HepG2 (cell line): ENCODE data around the gene STX5. TPM values are rescaled to one million over a fixed set of nuclear protein-coding genes. Genes with fewer than 3 reads are reported as not detected.

Experiments
- BCL6 ChIP-seq: IDR thresholded peaks from 2 replicates; pipeline ENCODE4 v1.6.1; 2016; ENCODE audit warnings: missing genetic modification reagents, missing compliant biosample characterization
- HMG20A ChIP-seq: IDR thresholded peaks from 2 replicates; pipeline ENCODE4 v1.6.1; 2016; ENCODE audit warnings: borderline replicate concordance
- NCOA1 ChIP-seq: sonication (generic); formaldehyde crosslinking; IDR thresholded peaks from 2 replicates; pipeline ENCODE4 v1.9.0; 2021; ENCODE audit warnings: missing genetic modification reagents
- NFIB ChIP-seq: sonication (generic); formaldehyde crosslinking; IDR thresholded peaks from 2 replicates; pipeline ENCODE4 v1.9.0; 2021; ENCODE audit warnings: missing genetic modification reagents, mild to moderate bottlenecking, borderline replicate concordance
- NFRKB ChIP-seq: fragments of 450-650 bp; IDR thresholded peaks from 2 replicates; pipeline ENCODE4 v1.6.1; 2017
- NFYC ChIP-seq: IDR thresholded peaks from 2 replicates; pipeline ENCODE4 v1.6.1; 2016; ENCODE audit warnings: missing genetic modification reagents, missing compliant biosample characterization
- ONECUT2 ChIP-seq: sonication (generic); formaldehyde crosslinking; IDR thresholded peaks from 2 replicates; pipeline ENCODE4 v1.4.0; 2020; ENCODE audit warnings: missing genetic modification reagents
- PCBP2 ChIP-seq: fragments of 200-400 bp; formaldehyde crosslinking; optimal IDR thresholded peaks from 2 replicates; pipeline ENCODE3; 2018; ENCODE audit warnings: low read length, low read depth; ENCODE audit not compliant: poor library complexity, severe bottlenecking
- PHF8 ChIP-seq: sonication (generic); formaldehyde crosslinking; IDR thresholded peaks from 2 replicates; pipeline ENCODE4 v1.5.0; 2020; ENCODE audit warnings: missing genetic modification reagents
- RERE ChIP-seq: IDR thresholded peaks from 2 replicates; pipeline ENCODE4 v1.6.1; 2016; ENCODE audit warnings: low read depth, missing genetic modification reagents, missing compliant biosample characterization
- SNAPC4 ChIP-seq: sonication (generic); formaldehyde crosslinking; IDR thresholded peaks from 2 replicates; pipeline ENCODE4 v1.4.0; 2020; ENCODE audit warnings: mild to moderate bottlenecking, missing genetic modification reagents
- ZBTB25 ChIP-seq: IDR thresholded peaks from 2 replicates; pipeline ENCODE4 v1.6.1; 2018; ENCODE audit warnings: missing genetic modification reagents
- ZFP36L2 ChIP-seq: sonication (generic); formaldehyde crosslinking; IDR thresholded peaks from 2 replicates; pipeline ENCODE4 v1.4.0; 2020; ENCODE audit warnings: missing genetic modification reagents
- ZNF431 ChIP-seq: sonication (generic); formaldehyde crosslinking; IDR thresholded peaks from 2 replicates; pipeline ENCODE4 v1.9.0; 2022; ENCODE audit warnings: missing genetic modification reagents, low read depth, mild to moderate bottlenecking, borderline replicate concordance
- ZNF678 ChIP-seq: sonication (generic); formaldehyde crosslinking; IDR thresholded peaks from 2 replicates; pipeline ENCODE4 v1.4.0; 2020; ENCODE audit warnings: mild to moderate bottlenecking, missing genetic modification reagents
- ZUFSP ChIP-seq: sonication (generic); formaldehyde crosslinking; IDR thresholded peaks from 2 replicates; pipeline ENCODE4 v1.9.0; 2021; ENCODE audit warnings: missing genetic modification reagents, mild to moderate bottlenecking, borderline replicate concordance
- polyA plus RNA-seq, 8 experiments: library from polyadenylated mRNA; depleted of rRNA in 3 of 8; stranded (reverse) in 7 of 8; unstranded in 1 of 8; fragments of >200 nt; fragmentation: Illumina TruSeq in 4 of 8; extraction: Trizol in 4 of 8; gene quantifications; 2 replicates each; pipeline versions ENCODE4 v1.2.1 to v1.2.3, GENCODE V29; 2011 to 2016; ENCODE audit warnings: low read depth in 4 of 8, missing spikeins in 1 of 8, mixed read lengths in 1 of 8; ENCODE audit not compliant: insufficient read depth in 1 of 8
- total RNA-seq, 5 experiments: library from RNA; depleted of rRNA; stranded (reverse); fragments of >200 nt; fragmentation: Illumina TruSeq; extraction: Trizol; gene quantifications; 2 replicates each; pipeline ENCODE4 v1.2.3, GENCODE V29; 2016; ENCODE audit warnings: low read depth in 1 of 5

STX5 gene
- total and polyA plus RNA-seq, 2 of the 13 experiments (the other 11 are each of a cell fraction or from before 2014, with no cell fraction given): 26.9 to 30.0 TPM

GRCh38 chr11:62787005-62787759, 44.7 kb downstream of the STX5 start, which contains the start of gene TMEM179B (continued):
- TF ChIP-seq RERE (0 out of 2 replicates have a peak, but pooled peaks have one; percentile 50), HMG20A (peak; percentile 44; the same call in 1 of the 2 replicates), NFYC (peak; percentile 51), NCOA1 (CRISPR knock-in tag) (peak; percentile 88), NFRKB (no peak), ONECUT2 (CRISPR knock-in tag) (no peak), PCBP2 (no peak), ZUFSP (no peak), ZFP36L2 (peak; percentile 30; the same call in 1 of the 2 replicates), PHF8 (CRISPR knock-in tag) (peak; percentile 93), ZNF431 (CRISPR knock-in tag) (peak; percentile 35; the same call in 1 of the 2 replicates), SNAPC4 (CRISPR knock-in tag) (no peak; the same call in 1 of the 2 replicates), NFIB (CRISPR knock-in tag) (no peak), ZNF678 (CRISPR knock-in tag) (peak; percentile 91; the same call in 1 of the 2 replicates), ZBTB25 (peak; percentile 48; the same call in 1 of the 2 replicates), BCL6 (CRISPR knock-in tag) (peak; percentile 61; the same call in 1 of the 2 replicates)
